VCaP (cell line): ENCODE data around the gene SCEL.
"Not testable (repeated sequence)": the region's sequence is repeated elsewhere in the genome, so short reads cannot be mapped to it uniquely, and the experiment has no call there.

Source experiments
- H3K27ac ChIP-seq: fragments of 450-650 bp; 2 replicates; pipeline ENCODE4 v1.5.1; 2017
- TF ChIP-seq, protein P1 (sequence below): fragments of 450-650 bp; conservative IDR thresholded peaks from 2 replicates; pipeline ENCODE4 v1.5.1; 2017; ENCODE audit warnings: mild to moderate bottlenecking, moderate library complexity

SCEL gene

DNA sequence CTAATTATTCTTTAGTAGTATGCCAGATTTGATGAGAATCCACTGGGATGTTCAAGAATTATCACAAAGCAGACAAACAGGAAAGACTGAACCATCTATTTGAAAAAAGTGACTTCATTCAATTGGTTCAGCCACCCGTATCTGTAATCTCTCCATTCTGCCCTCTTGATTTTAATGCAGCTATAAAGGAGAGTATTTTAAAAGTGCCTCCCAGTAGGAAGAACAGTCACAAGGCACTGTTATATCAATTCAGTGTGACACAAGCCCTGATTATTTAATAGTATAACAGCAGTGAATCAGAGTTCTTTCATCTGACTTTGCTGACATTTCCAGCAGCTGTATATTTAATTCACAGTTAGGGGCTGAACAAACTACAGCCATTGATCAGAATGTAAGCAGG lies 84.6 kb downstream of the SCEL start:
- TF ChIP-seq, protein P1, sequence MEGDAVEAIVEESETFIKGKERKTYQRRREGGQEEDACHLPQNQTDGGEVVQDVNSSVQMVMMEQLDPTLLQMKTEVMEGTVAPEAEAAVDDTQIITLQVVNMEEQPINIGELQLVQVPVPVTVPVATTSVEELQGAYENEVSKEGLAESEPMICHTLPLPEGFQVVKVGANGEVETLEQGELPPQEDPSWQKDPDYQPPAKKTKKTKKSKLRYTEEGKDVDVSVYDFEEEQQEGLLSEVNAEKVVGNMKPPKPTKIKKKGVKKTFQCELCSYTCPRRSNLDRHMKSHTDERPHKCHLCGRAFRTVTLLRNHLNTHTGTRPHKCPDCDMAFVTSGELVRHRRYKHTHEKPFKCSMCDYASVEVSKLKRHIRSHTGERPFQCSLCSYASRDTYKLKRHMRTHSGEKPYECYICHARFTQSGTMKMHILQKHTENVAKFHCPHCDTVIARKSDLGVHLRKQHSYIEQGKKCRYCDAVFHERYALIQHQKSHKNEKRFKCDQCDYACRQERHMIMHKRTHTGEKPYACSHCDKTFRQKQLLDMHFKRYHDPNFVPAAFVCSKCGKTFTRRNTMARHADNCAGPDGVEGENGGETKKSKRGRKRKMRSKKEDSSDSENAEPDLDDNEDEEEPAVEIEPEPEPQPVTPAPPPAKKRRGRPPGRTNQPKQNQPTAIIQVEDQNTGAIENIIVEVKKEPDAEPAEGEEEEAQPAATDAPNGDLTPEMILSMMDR: no peak
- no peak overlapping the region for H3K27ac ChIP-seq

GRCh38 chr13:77623806-77624205 lies 88.3 kb downstream of the SCEL start:
- peak overlapping the region; percentile 45 for H3K27ac ChIP-seq
- TF ChIP-seq, protein P1: no peak

DNA sequence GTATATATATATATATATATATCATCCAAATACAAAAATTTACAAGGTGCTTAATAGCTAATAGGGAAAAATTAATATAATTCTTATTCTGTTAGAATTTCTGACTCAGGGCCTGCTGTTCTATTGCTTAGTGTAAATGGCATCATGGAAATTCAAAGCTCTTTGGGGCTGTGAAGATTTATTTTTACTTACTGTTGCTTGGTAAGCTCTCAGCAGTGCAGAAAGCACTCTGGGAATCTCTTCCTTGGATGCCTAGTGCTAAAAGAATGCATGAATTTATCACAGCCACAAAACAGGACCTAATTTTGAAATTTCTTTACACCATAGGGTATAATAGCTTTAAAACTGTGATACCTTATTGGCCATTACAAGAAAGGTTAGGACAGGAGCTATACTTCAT lies 92.7 kb downstream of the SCEL start:
- no peak overlapping the region for H3K27ac ChIP-seq
- TF ChIP-seq, protein P1: no peak

- TF ChIP-seq, protein P1: no peak
- H3K27ac ChIP-seq: no peak overlapping the region
These were observed 102.1 kb downstream of the SCEL start for GRCh38 chr13:77637588-77637987.

- TF ChIP-seq, protein P1: no peak
These were observed 114.9 kb downstream of the SCEL start for GRCh38 chr13:77650409-77650808.

DNA sequence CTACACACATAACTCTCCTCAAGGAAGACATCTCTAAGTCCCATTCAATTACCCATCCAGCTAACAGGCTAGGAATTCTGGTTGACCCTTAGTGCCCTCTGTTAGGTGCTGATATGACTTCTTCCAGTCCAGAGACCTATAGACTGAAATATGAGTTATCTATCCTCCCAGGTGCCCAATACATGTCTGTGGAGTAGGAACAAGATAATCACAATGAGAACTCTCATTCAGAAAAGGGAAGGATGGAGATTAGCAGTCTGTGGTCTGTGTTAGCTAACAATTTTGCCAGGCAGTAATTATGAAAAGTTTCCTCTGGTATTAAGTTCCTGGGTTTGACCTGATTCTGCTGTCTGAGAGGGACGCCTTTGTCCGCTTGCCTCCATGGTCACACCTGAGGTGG lies 117.8 kb downstream of the SCEL start:
- no peak overlapping the region for H3K27ac ChIP-seq
- TF ChIP-seq, protein P1: no peak

More at GRCh38 chr13:77650409-77650808, 114.9 kb downstream of the SCEL start:
- H3K27ac ChIP-seq: no peak overlapping the region

DNA sequence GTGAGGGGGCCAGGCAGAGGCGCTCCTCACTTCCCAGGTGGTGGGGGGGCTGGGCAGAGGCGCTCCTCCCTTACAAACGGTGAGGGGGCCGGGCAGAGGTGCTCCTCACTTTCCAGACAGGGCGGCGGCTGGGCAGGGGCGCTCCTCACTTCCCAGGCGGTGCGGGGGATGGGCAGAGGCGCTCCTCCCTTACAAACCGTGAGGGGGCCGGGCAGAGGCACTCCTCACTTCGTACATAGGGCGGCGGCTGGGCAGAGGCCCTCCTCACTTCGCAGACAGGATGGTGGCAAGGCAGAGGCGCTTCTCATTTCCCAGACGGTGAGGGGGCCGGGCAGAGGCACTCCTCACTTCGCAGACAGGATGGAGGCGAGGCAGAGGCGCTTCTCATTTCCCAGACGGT lies 124.5 kb downstream of the SCEL start:
- H3K27ac ChIP-seq: not testable (repeated sequence)

DNA sequence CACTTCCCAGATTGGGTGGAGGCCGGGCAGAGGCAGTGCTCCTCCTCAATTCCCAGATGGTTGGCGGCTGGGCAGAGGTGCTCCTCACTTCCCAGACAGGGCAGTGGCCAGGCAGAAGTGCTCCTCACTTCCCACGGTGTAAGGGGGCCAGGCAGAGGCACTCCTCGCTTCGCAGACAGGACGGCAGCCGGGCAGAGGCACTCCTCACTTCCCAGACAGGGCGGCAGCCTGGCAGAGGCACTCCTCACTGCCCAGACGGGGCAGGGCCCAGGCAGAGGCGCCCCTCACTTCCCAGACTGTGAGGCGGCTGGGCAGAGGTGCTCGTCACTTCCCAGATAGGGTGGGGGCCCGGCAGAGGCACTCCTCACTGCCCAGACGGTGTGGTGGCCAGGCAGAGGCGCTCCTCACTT lies 125.3 kb downstream of the SCEL start:
- H3K27ac ChIP-seq: no peak overlapping the region
- TF ChIP-seq, protein P1: no peak

GRCh38 chr13:77662301-77662700 lies 126.8 kb downstream of the SCEL start:
- not testable (repeated sequence) for H3K27ac ChIP-seq

DNA sequence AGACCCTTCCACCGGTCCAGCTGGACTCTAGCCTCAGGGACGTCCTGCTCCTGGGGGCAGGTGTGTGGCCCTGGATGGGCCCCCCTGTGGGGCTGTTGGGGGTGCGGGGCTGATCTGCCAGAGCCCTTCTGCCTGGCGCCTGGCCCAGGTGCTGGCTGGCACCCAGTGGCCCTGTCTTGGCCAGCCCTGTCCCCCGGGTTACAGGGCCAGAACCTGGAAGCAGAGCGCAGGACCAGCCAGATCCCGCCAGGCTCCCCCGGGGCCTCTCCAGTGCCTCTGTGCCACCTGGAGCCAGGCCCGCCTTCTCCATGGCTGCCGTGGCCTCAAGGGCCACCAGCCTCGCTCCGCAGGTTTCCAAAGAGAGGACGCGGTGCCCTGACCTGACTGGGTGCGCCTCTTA lies 127.3 kb downstream of the SCEL start:
- not testable (repeated sequence) for H3K27ac ChIP-seq
